Activated CD4-positive, alpha-beta T cell treated with anti-CD3 and anti-CD28 coated beads for 36 hours (primary cell): ENCODE measurements around the gene AMH. TPM values are rescaled to one million over a fixed set of nuclear protein-coding genes. Genes with fewer than 3 reads are reported as not detected.

Experiments
- ATAC-seq: fragments of 200-7000 bp; cut with Tn5 transposase; one replicate; pipeline ENCODE4 v1.10.0; 2021; ENCODE audit warnings: mild to moderate bottlenecking, moderate library complexity
- CTCF ChIA-PET: fragments of 350-600 bp; sonication (Branson Sonifier 250); formaldehyde crosslinking; loops from one replicate; lab custom pipeline; 2021; ENCODE audit warnings: antibody characterized with exemption; lab: Charles Lee
- POLR2A ChIA-PET: fragments of 350-600 bp; sonication (Branson Sonifier 250); formaldehyde crosslinking; loops from one replicate; lab custom pipeline; 2021; ENCODE audit warnings: antibody characterized with exemption, inconsistent platforms; lab: Charles Lee
- DNase-seq: peaks from one replicate; pipeline ENCODE4 v3.0.0-alpha.2; 2020
- H3K27ac Mint-ChIP-seq: one replicate; pipeline ENCODE4 v1.8.0; 2021; ENCODE audit warnings: mixed read lengths
- H3K27me3 Mint-ChIP-seq: one replicate; pipeline ENCODE4 v1.8.0; 2021; ENCODE audit warnings: mixed read lengths
- H3K36me3 Mint-ChIP-seq: one replicate; pipeline ENCODE4 v1.8.0; 2021; ENCODE audit warnings: low read depth, mixed read lengths
- H3K4me1 Mint-ChIP-seq: one replicate; pipeline ENCODE4 v1.8.0; 2021; ENCODE audit warnings: mixed read lengths
- H3K4me3 Mint-ChIP-seq: one replicate; pipeline ENCODE4 v1.8.0; 2021; ENCODE audit warnings: mild to moderate bottlenecking, moderate library complexity, mixed read lengths
- H3K9me3 Mint-ChIP-seq: one replicate; pipeline ENCODE4 v1.8.0; 2021; ENCODE audit warnings: low read depth, mixed read lengths
- intact Hi-C, 2 experiments: fragments of 100-400 bp; cut with DNase I in 1 of 2; cut with micrococcal nuclease in 1 of 2; formaldehyde crosslinking; loops; one replicate each; pipeline versions ENCODE4 v1.14.2 to v1.15.1; 2022 to 2024; cut with DNase I, micrococcal nuclease
- total RNA-seq, 2 experiments: library from RNA; stranded (reverse); gene quantifications; one replicate each; pipeline ENCODE4 v1.2.3, GENCODE V29; 2021

AMH gene
- total RNA-seq, 2 experiments from 2014 or later = 1.9 to 2.7 TPM

DNA sequence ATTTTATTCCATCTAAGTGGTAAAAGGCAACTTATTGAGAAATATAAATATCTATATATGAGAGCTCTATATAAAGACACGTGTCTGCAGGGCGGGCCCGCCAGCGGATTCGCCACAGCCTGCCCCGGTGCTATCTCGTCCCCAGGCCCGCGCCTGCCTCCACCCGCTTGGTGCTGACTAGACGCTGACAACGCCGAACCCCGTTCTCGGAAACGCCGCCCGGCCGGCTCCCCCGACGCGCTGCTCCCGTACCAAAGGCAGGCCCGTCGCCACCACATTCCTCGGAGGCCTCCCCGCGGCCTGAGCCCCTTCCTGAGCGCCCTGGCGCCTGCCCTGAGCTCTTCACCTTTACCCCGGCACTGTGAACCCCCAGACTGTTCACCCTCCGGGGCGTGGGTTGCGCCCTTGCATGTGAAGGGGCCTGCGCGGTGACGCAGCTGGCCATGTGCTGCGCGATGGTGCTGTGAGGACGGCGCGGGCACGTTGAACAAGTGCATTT, 19.0 kb upstream of the AMH start:
- Mint-ChIP-seq H3K9me3 (no peaks in the 10 kb centered on the region), H3K27me3 (no peaks in the 10 kb centered on the region), H3K4me1 (peaks cover 12% of the 10 kb centered on the region), H3K27ac (no peak overlapping the region), H3K36me3 (peaks cover 36% of the 10 kb centered on the region), H3K4me3 (no peak overlapping the region)
- CTCF ChIA-PET = interaction anchor here (0.6 to 2.1 kb wide), 4 partner anchors 9 to 372 kb away, joined by 3 to 5 read pairs (median 4); no protein-coding TSS in a partner anchor
- no peak for ATAC-seq
- no peak for DNase-seq
- POLR2A ChIA-PET = no interaction called here
- intact Hi-C loops = loop anchor here in 1 of 2 experiments (10.0 kb wide), 1 partner anchor 385 kb away; no protein-coding TSS in a partner anchor

DNA sequence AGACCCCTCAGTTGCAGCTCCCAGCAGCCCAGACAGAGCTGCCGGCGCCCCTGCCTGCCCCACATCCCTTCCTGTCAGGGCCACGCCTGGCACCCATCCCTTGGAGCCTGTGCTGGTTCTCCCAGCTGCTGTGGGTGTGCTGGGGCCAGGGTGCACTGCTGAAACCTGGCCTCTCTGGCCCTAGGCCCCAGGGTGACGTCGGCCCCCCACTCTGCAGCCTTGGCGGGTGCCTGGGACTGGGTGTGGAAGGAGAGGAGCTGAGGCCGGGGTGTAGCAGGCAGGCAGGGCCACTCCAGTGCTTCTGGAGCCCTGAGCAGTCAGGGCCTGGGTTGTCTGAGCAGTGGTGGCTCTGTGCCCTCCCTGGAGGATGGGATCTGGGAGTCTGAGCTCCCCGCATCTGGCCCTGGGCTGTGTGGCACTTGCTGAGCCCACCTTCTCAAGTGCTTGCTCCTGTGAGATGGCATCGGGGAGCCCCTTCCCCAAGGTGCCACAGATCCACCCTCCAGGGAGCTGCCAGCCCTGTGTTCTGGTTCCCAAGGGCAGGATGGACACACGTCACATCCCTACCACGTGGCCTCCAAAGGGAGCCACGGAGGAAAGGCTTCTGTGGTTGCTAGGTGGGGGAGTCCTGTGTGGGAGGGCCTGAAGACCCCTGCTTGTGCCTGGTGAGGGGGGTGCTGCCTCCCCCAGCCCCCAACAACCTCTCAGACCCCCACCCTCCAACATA, 18.2 kb upstream of the AMH start:
- ChIA-PET POLR2A (no interaction called here), CTCF (interaction anchor here (0.5 to 2.1 kb wide), 5 partner anchors 8 to 45 kb away, joined by 3 to 5 read pairs (median 3); no protein-coding TSS in a partner anchor)
- Mint-ChIP-seq H3K27ac (no peak overlapping the region), H3K4me3 (no peak overlapping the region), H3K36me3 (peaks cover 32% of the 10 kb centered on the region), H3K4me1 (peaks cover 14% of the 10 kb centered on the region), H3K9me3 (no peaks in the 10 kb centered on the region), H3K27me3 (no peaks in the 10 kb centered on the region)
- DNase-seq = no peak
- ATAC-seq = no peak
- intact Hi-C loops = loop anchor here in 1 of 2 experiments (10.0 kb wide), 1 partner anchor 384 kb away; no protein-coding TSS in a partner anchor

DNA sequence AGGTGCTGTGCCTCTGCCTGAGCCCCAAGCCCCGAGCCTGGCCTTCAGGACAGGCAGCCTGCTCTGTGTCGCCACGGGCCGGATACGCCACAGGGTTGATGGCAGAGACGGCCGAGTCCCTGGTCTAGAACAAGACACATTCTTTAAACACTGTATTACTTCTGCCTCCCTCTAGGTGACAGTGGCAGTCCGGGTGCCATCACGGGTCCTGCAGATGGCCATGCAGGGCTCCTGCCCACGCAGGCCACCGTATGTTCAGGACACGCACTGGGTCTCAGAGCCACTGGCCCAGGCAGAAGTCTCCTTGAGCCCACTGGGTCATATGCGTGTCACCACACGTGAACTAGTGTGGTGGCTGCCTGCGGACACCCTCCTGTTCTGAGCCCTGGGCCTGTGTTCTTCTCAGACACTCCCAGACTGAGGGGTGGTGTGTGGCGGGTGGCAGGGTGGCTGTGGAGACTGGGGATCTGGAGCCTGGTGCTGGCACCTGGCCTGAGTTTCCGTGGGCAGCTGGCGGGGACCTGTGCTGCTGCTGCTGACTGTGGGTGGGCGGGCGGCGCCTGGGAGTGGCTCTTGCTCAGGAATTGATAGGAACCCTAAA, 17.4 kb upstream of the AMH start:
- ATAC-seq (no peak), DNase-seq (peak; percentile 31)
- POLR2A ChIA-PET = no interaction called here
- intact Hi-C loops = loop anchor here in 1 of 2 experiments (10.0 kb wide), 1 partner anchor 383 kb away; no protein-coding TSS in a partner anchor
- no peaks in the 10 kb centered on the region for H3K9me3 Mint-ChIP-seq
- H3K36me3 Mint-ChIP-seq = peaks cover 33% of the 10 kb centered on the region
- H3K4me3 Mint-ChIP-seq = no peak overlapping the region
- no peaks in the 10 kb centered on the region for H3K27me3 Mint-ChIP-seq
- CTCF ChIA-PET = no interaction called here
- peaks cover 15% of the 10 kb centered on the region for H3K4me1 Mint-ChIP-seq
- H3K27ac Mint-ChIP-seq = no peak overlapping the region

DNA sequence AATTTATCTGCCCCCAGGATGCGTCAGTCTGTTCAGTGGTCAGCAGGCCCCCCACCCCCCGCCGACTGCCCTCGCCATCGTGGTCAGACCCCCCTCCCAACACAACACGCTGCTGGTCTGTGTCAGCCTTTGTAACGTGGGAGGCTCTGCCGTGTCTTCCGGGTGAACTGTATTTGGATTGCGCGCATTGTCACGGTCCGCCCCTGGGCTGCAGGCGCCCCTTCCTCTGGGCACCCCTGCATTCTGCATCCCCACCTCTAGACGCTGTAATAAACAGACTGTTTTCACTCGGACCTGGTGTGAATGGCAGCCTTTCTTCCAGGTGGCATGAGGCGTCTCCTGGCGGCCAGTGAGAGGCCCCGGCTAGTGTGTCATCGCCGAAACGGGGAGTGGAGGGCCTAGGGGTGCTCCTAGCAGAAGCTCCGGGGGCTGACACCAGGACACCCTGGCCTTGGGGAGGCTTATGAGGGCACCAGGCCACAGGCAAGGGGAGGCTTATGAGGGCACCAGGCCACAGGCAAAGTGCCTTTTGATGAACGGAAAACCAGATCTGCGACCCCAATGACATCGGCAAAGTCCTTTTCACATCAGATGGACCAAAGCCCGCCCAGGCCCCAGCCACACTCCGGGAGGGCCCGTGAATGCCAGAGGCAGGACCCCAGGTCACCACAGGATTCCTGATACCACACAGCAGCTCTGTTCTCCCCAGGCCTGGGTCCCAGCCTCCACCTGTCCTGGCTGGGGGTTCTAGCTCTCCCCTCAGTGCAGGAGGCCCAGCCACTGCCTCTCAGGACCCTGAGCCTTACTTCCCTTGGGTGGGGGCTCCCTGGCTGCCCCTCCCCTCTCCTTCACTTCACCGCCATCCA, 16.6 kb upstream of the AMH start:
- POLR2A ChIA-PET = no interaction called here

DNA sequence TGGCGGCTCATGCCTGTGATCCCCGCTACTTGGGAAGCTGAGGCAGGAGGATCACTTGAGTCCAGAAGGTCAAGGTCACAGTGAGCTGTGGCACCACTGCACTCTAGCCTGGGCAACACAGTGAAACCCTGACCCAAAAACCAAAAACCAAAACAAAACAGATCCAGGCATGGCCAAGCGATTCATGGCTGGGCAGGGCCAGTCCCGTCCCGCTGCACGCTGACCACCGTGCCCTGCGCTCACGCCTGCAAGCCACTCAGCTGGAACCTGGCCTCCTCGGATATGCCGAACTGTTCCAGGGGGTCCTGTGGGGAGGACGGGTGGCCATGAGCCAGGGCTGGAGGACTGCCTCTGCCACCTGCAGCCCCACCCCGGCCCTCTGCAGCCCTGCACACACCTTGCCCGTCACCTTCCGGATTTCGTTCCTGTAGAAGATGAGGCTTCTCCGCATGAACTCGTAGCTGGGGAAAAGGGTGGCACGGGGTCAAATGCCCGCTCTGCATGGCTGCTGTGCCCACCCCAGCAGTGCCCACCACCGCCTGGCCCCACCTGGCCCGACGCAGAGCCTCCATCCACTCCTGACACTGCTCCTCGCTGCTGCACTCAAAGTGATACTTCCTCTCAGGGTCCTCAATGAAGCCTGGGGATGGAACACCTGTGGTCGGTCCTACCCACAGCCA, 15.4 kb upstream of the AMH start:
- H3K27me3 Mint-ChIP-seq = no peaks in the 10 kb centered on the region
- peak overlapping the region; percentile 70 for H3K27ac Mint-ChIP-seq
- DNase-seq = no peak
- ChIA-PET CTCF (interaction anchor here (0.7 to 1.0 kb wide), 2 partner anchors 26 to 82 kb away, joined by 3 read pairs; partner anchors contain the start of gene AP3D1), POLR2A (interaction anchor here (0.6 kb wide), 1 partner anchor 198 kb away, joined by 4 read pairs; no protein-coding TSS in a partner anchor)
- H3K9me3 Mint-ChIP-seq = no peaks in the 10 kb centered on the region
- peaks cover 47% of the 10 kb centered on the region for H3K36me3 Mint-ChIP-seq
- peak overlapping the region; percentile 94 for H3K4me3 Mint-ChIP-seq
- intact Hi-C loops = loop anchor here in 1 of 2 experiments (10.0 kb wide), 1 partner anchor 381 kb away; no protein-coding TSS in a partner anchor
- no peak for ATAC-seq
- H3K4me1 Mint-ChIP-seq = peaks cover 28% of the 10 kb centered on the region

More for the DNA sequence above, 16.6 kb upstream of the AMH start:
- Mint-ChIP-seq H3K9me3 (no peaks in the 10 kb centered on the region), H3K4me1 (peaks cover 16% of the 10 kb centered on the region), H3K4me3 (no peak overlapping the region), H3K27me3 (no peaks in the 10 kb centered on the region), H3K36me3 (peaks cover 36% of the 10 kb centered on the region), H3K27ac (no peak overlapping the region)
- no peak for DNase-seq
- CTCF ChIA-PET = no interaction called here
- ATAC-seq = no peak
- intact Hi-C loops = loop anchor here in 1 of 2 experiments (10.0 kb wide), 1 partner anchor 382 kb away; no protein-coding TSS in a partner anchor

DNA sequence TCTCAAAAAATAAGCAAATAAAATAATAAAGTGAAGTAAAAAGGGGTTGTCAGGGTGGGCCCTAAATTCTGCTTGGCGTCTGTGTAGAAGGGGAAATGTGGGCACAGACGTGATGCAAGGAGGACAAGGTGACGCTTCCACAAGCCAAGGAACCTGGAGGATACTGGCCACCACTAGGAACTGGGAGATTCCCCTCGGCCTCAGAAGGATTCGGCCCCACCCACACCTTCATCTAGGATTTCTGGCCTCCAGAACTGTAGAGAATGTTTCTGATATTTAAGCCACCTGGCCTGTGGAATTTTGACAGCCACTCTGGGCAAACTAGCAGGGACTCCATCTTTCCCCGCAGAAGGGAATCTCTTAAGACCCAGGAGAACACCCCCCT, 14.1 kb upstream of the AMH start:
- DNase-seq (no peak), ATAC-seq (no peak)
- peak overlapping the region; percentile 66 for H3K27ac Mint-ChIP-seq
- no peaks in the 10 kb centered on the region for H3K27me3 Mint-ChIP-seq
- intact Hi-C loops = loop anchor here in 1 of 2 experiments (5.0 to 10.0 kb wide), 3 partner anchors 358 to 502 kb away; no protein-coding TSS in a partner anchor
- H3K4me3 Mint-ChIP-seq = peak overlapping the region; percentile 94
- ChIA-PET POLR2A (interaction anchor here (1.7 kb wide), 1 partner anchor 19 kb away, joined by 4 read pairs; no protein-coding TSS in a partner anchor), CTCF (interaction anchor here (0.6 to 1.5 kb wide), 2 partner anchors 12 to 27 kb away, joined by 3 to 7 read pairs; no protein-coding TSS in a partner anchor)
- no peaks in the 10 kb centered on the region for H3K9me3 Mint-ChIP-seq
- peaks cover 48% of the 10 kb centered on the region for H3K36me3 Mint-ChIP-seq
- H3K4me1 Mint-ChIP-seq = peaks cover 38% of the 10 kb centered on the region

DNA sequence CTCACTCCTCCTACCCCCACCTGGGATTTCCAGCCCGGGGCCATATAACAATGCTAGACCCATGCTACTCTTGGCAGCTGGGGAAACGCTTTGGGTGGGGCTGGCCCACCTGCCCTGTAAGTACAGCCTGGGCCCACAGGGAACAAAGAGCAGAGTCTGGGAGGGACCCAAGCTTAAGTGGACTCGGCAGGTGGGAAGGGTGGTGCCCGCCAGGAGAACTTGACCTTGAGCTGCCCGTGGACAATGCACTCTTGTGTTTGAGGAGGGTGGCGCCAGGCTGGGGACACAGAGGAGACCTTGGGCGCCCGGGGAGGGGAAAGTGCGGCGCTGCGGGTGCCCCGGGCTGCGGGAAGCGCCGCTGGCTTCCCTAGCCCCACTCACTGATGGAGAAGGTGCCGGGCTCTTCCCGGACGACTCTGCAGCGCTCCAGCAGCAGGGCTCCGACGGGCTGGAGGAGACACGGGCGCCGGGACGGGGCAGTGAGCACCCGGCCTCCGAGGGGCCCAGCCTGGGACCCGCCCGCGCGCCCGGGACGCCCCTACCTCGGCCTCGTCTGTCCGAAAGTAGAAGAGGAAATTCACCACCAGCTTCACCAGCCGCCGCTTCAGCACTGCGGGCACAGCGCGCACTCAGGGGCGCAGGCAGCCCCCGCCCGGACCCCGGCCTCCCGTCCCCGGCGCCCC, 13.6 kb upstream of the AMH start:
- DNase-seq (peak; percentile 50), ATAC-seq (no peak)
- H3K4me3 Mint-ChIP-seq = peak overlapping the region; percentile 94
- intact Hi-C loops = loop anchor here (1.0 to 10.0 kb wide), 24 partner anchors 23 to 950 kb away; partner anchors contain the start of genes AP3D1 (in 2 of the 2), ADAT3 (in 1 of the 2), CSNK1G2 (in 1 of the 2) and DAZAP1 (in 1 of the 2)
- peaks cover 52% of the 10 kb centered on the region for H3K36me3 Mint-ChIP-seq
- peak overlapping the region; percentile 66 for H3K27ac Mint-ChIP-seq
- ChIA-PET CTCF (interaction anchor here (0.5 to 1.5 kb wide), 6 partner anchors 13 to 212 kb away, joined by 3 to 7 read pairs (median 3); no protein-coding TSS in a partner anchor), POLR2A (interaction anchor here (0.9 to 1.7 kb wide), 2 partner anchors 19 to 37 kb away, joined by 3 to 4 read pairs; no protein-coding TSS in a partner anchor)
- H3K9me3 Mint-ChIP-seq = no peaks in the 10 kb centered on the region
- no peaks in the 10 kb centered on the region for H3K27me3 Mint-ChIP-seq
- peaks cover 42% of the 10 kb centered on the region for H3K4me1 Mint-ChIP-seq

DNA sequence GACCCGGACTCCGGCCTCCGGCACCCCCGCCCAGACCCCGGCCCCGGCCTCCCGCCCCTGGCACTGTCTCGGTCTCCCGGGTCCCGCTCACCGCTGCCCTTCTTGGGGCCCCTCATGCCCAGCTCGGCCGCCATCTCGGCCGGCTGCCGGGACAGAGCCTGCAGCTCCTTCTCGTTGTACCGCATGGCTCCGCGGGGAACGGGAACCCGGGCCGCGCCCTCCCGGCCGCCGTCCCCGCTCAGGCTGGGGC, 13.1 kb upstream of the AMH start:
- H3K4me1 Mint-ChIP-seq = peaks cover 47% of the 10 kb centered on the region
- intact Hi-C loops = loop anchor here (1.0 to 10.0 kb wide), 24 partner anchors 22 to 949 kb away; partner anchors contain the start of genes AP3D1 (in 2 of the 2), ADAT3 (in 1 of the 2), CSNK1G2 (in 1 of the 2) and DAZAP1 (in 1 of the 2)
- peaks cover 57% of the 10 kb centered on the region for H3K36me3 Mint-ChIP-seq

DNA sequence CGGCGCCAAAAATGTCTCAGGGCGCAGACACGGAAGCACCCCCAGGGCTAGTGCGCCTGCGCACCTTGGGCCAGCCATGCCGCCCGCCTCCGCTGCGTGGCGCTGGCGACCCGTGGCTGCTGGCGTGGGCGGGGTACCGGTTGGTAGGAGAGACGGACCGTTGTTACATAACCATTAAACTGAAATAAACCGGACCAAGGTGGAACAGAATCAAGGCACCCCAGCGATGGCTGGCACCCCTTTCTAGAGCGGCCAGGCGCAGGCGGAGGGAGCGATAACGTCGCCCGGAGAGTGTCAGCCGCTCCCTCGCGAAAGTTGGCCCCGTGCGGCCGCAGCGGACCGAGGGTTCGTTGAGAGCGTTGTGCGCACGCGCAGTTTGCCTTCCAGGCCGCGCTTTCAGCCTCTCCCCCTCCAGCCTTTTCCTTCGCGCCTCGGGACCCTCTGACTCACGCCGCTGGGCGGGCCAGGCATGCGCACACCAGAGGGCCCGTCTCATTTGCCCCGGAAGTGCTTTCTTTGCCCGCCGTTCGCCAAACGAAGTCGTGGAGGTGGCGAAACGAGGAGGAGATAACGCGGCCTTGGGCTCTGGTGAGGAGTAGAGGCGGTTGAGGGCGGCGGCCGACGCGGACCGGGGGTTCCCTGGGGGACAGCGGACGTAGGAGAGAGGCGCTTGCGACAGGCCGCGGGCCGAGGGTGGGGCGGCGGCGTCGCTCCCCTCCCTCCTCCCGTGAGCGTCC, 12.6 kb upstream of the AMH start, which contains the start of the genes PLEKHJ1 and SF3A2:
TSS of gene PLEKHJ1 (minus strand) at position 16 of the 737 bp plus-strand sequence. CDS start 81 bp downstream, outside the sequence.
TSS of gene SF3A2 (plus strand) at position 511 of the 737 bp plus-strand sequence. CDS start 6,595 bp downstream, outside the sequence.
- DNase-seq = peak; percentile 99

More for the DNA sequence above, 13.1 kb upstream of the AMH start:
- DNase-seq = no peak
- POLR2A ChIA-PET = interaction anchor here (0.9 to 1.7 kb wide), 2 partner anchors 20 to 36 kb away, joined by 3 to 4 read pairs; no protein-coding TSS in a partner anchor
- Mint-ChIP-seq H3K27me3 (no peaks in the 10 kb centered on the region), H3K27ac (peak overlapping the region; percentile 97), H3K4me3 (peak overlapping the region; percentile 94), H3K9me3 (no peaks in the 10 kb centered on the region)
- CTCF ChIA-PET = interaction anchor here (0.6 to 1.5 kb wide), 4 partner anchors 19 to 156 kb away, joined by 3 to 7 read pairs (median 4); no protein-coding TSS in a partner anchor
- no peak for ATAC-seq

More for the DNA sequence above, 12.6 kb upstream of the AMH start, which contains the start of the genes PLEKHJ1 and SF3A2:
- Mint-ChIP-seq H3K36me3 (peaks cover 62% of the 10 kb centered on the region), H3K27me3 (no peaks in the 10 kb centered on the region), H3K4me1 (peaks cover 52% of the 10 kb centered on the region), H3K4me3 (peak within 1 kb of the TSS; percentile 94), H3K9me3 (no peaks in the 10 kb centered on the region), H3K27ac (peak within 1 kb of the TSS; percentile 97)
- ChIA-PET CTCF (interaction anchor here (0.6 to 4.5 kb wide), 5 partner anchors 18 to 156 kb away, joined by 3 to 52 read pairs (median 6); no protein-coding TSS in a partner anchor), POLR2A (interaction anchor here (0.9 to 1.7 kb wide), 3 partner anchors 13 to 36 kb away, joined by 3 to 4 read pairs (median 4); no protein-coding TSS in a partner anchor)
- ATAC-seq = peak; percentile 87
- intact Hi-C loops = loop anchor here (1.0 to 10.0 kb wide), 24 partner anchors 22 to 949 kb away; partner anchors contain the start of genes AP3D1 (in 2 of the 2), ADAT3 (in 1 of the 2), CSNK1G2 (in 1 of the 2) and DAZAP1 (in 1 of the 2)
